HUES48 (cell line): ENCODE data around the gene PRUNE2.
A peak's percentile ranks its signal among the peaks of the same experiment; 100 is the strongest.
"Not testable (repeated sequence)": the region's sequence is repeated elsewhere in the genome, so short reads cannot be mapped to it uniquely, and the experiment has no call there.

Source experiments
- H3K27ac ChIP-seq: one replicate; pipeline ENCODE4 v1.7.0; 2013; ENCODE audit warnings: low read depth, low read length, inconsistent platforms
- H3K27me3 ChIP-seq: 2 replicates; pipeline ENCODE4 v1.6.1; 2013; ENCODE audit warnings: mild to moderate bottlenecking, low read length; ENCODE audit not compliant: control insufficient read depth, insufficient read depth
- H3K36me3 ChIP-seq: 2 replicates; pipeline ENCODE4 v1.6.1; 2013; ENCODE audit warnings: low read length; ENCODE audit not compliant: control insufficient read depth, insufficient read depth
- H3K4me1 ChIP-seq: 2 replicates; pipeline ENCODE4 v1.6.1; 2013; ENCODE audit warnings: mild to moderate bottlenecking, low read length; ENCODE audit not compliant: control insufficient read depth, insufficient read depth
- H3K4me3 ChIP-seq: 2 replicates; pipeline ENCODE4 v1.5.1; 2013; ENCODE audit warnings: mild to moderate bottlenecking, low read depth, low read length
- H3K9ac ChIP-seq: 2 replicates; pipeline ENCODE4 v1.6.1; 2013; ENCODE audit warnings: mild to moderate bottlenecking, low read depth, low read length, moderate library complexity
- H3K9me3 ChIP-seq: 2 replicates; pipeline ENCODE4 v1.6.1; 2013; ENCODE audit warnings: low read length; ENCODE audit not compliant: control insufficient read depth, insufficient read depth

The PRUNE2 gene

GRCh38 chr9:76595645-76596044, 310.3 kb downstream of the PRUNE2 start:
- H3K9ac ChIP-seq = no peak overlapping the region
- peak overlapping the region; percentile 22; the same call in 1 of the 2 replicates for H3K4me3 ChIP-seq
- peaks cover 51% of the 10 kb centered on the region for H3K4me1 ChIP-seq
- H3K27me3 ChIP-seq = no peaks in the 10 kb centered on the region
- no peaks in the 10 kb centered on the region for H3K9me3 ChIP-seq
- peak overlapping the region; percentile 90 for H3K27ac ChIP-seq
- H3K36me3 ChIP-seq = no peaks in the 10 kb centered on the region

- H3K36me3 ChIP-seq = no peaks in the 10 kb centered on the region
- no peak overlapping the region for H3K9ac ChIP-seq
- H3K27me3 ChIP-seq = no peaks in the 10 kb centered on the region
- H3K4me3 ChIP-seq = peak overlapping the region; percentile 45
- peak overlapping the region; percentile 90 for H3K27ac ChIP-seq
- no peaks in the 10 kb centered on the region for H3K9me3 ChIP-seq
- peaks cover 47% of the 10 kb centered on the region for H3K4me1 ChIP-seq
Measured at GRCh38 chr9:76594764-76595424, 311.0 kb downstream of the PRUNE2 start.

GRCh38 chr9:76593961-76594735, 311.8 kb downstream of the PRUNE2 start:
- H3K27ac ChIP-seq = peak overlapping the region; percentile 90
- H3K9ac ChIP-seq, H3K27me3 ChIP-seq, H3K36me3 ChIP-seq, H3K9me3 ChIP-seq: not testable (repeated sequence)
- H3K4me1 ChIP-seq = peaks cover 47% of the 10 kb centered on the region
- 0 out of 2 replicates have a peak overlapping the region, but pooled peaks have one; percentile 23 for H3K4me3 ChIP-seq

- Histone ChIP-seq H3K9ac (0 out of 2 replicates have a peak overlapping the region, but pooled peaks have one; percentile 8), H3K4me3 (peak overlapping the region; percentile 40), H3K36me3 (no peaks in the 10 kb centered on the region), H3K9me3 (no peaks in the 10 kb centered on the region), H3K27ac (peak overlapping the region; percentile 95), H3K4me1 (peaks cover 47% of the 10 kb centered on the region), H3K27me3 (no peaks in the 10 kb centered on the region)
Measured at GRCh38 chr9:76592974-76593347, 313.0 kb downstream of the PRUNE2 start.

- H3K4me3 ChIP-seq = peak overlapping the region; percentile 40
- H3K27ac ChIP-seq = peak overlapping the region; percentile 95
- H3K4me1 ChIP-seq = peaks cover 47% of the 10 kb centered on the region
- H3K9ac ChIP-seq = 0 out of 2 replicates have a peak overlapping the region, but pooled peaks have one; percentile 8
- no peaks in the 10 kb centered on the region for H3K9me3 ChIP-seq
- H3K36me3 ChIP-seq = no peaks in the 10 kb centered on the region
- H3K27me3 ChIP-seq = no peaks in the 10 kb centered on the region
Measured at GRCh38 chr9:76592091-76592973, 313.6 kb downstream of the PRUNE2 start.

GRCh38 chr9:76591256-76591950, 314.5 kb downstream of the PRUNE2 start:
- no peaks in the 10 kb centered on the region for H3K36me3 ChIP-seq
- H3K9me3 ChIP-seq = no peaks in the 10 kb centered on the region
- peaks cover 45% of the 10 kb centered on the region for H3K4me1 ChIP-seq
- H3K27ac ChIP-seq = peak overlapping the region; percentile 95
- no peaks in the 10 kb centered on the region for H3K27me3 ChIP-seq
- no peak overlapping the region for H3K9ac ChIP-seq
- H3K4me3 ChIP-seq = no peak overlapping the region

GRCh38 chr9:76588316-76588715, 317.6 kb downstream of the PRUNE2 start:
- H3K9me3 ChIP-seq = no peaks in the 10 kb centered on the region
- peaks cover 23% of the 10 kb centered on the region for H3K4me1 ChIP-seq
- no peaks in the 10 kb centered on the region for H3K27me3 ChIP-seq
- no peak overlapping the region for H3K27ac ChIP-seq
- H3K36me3 ChIP-seq = no peaks in the 10 kb centered on the region
- no peak overlapping the region for H3K4me3 ChIP-seq
- no peak overlapping the region for H3K9ac ChIP-seq

- Histone ChIP-seq H3K27me3 (no peaks in the 10 kb centered on the region), H3K27ac (peak overlapping the region; percentile 17), H3K36me3 (no peaks in the 10 kb centered on the region), H3K9ac (no peak overlapping the region), H3K4me1 (peaks cover 6% of the 10 kb centered on the region), H3K9me3 (no peaks in the 10 kb centered on the region), H3K4me3 (no peak overlapping the region)
Measured at GRCh38 chr9:76586390-76587314, 319.3 kb downstream of the PRUNE2 start.

GRCh38 chr9:76585487-76586389, 320.2 kb downstream of the PRUNE2 start:
- Histone ChIP-seq H3K9me3 (no peaks in the 10 kb centered on the region), H3K4me1 (no peaks in the 10 kb centered on the region), H3K27ac (no peak overlapping the region), H3K27me3 (no peaks in the 10 kb centered on the region), H3K9ac (no peak overlapping the region), H3K36me3 (no peaks in the 10 kb centered on the region), H3K4me3 (no peak overlapping the region)
